SK-N-SH (cell line): ENCODE measurements around the gene TRPV5.

ENCODE experiments used
- POLR2AphosphoS5 ChIP-seq: IDR thresholded peaks from 2 replicates; pipeline ENCODE4 v1.6.1; 2012; ENCODE audit warnings: low read depth, low read length
- SMC3 ChIP-seq: IDR thresholded peaks from 2 replicates; pipeline ENCODE4 v1.6.1; 2012; ENCODE audit warnings: low read depth, low read length, improper control_type of control experiment
- TAF1 ChIP-seq: IDR thresholded peaks from 2 replicates; pipeline ENCODE4 v1.6.1; 2012; ENCODE audit warnings: low read depth, mild to moderate bottlenecking, low read length, moderate library complexity, borderline replicate concordance
- TF ChIP-seq, protein P1 (sequence below): IDR thresholded peaks from 2 replicates; pipeline ENCODE4 v1.6.1; 2012; ENCODE audit warnings: mild to moderate bottlenecking, low read depth, low read length, moderate library complexity
- TF ChIP-seq, protein P2 (sequence below): fragments of 200-600 bp; sonication (generic); IDR thresholded peaks from 2 replicates; pipeline ENCODE4 v1.6.1; 2017; ENCODE audit warnings: antibody characterized with exemption, mild to moderate bottlenecking, moderate library complexity
- TF ChIP-seq, protein P3 (sequence below): IDR thresholded peaks from 2 replicates; pipeline ENCODE4 v1.4.0; 2012; ENCODE audit warnings: low read depth
- TF ChIP-seq, protein P4 (sequence below): IDR thresholded peaks from 2 replicates; pipeline ENCODE4 v1.4.0; 2012; ENCODE audit warnings: low read depth, borderline replicate concordance

DNA sequence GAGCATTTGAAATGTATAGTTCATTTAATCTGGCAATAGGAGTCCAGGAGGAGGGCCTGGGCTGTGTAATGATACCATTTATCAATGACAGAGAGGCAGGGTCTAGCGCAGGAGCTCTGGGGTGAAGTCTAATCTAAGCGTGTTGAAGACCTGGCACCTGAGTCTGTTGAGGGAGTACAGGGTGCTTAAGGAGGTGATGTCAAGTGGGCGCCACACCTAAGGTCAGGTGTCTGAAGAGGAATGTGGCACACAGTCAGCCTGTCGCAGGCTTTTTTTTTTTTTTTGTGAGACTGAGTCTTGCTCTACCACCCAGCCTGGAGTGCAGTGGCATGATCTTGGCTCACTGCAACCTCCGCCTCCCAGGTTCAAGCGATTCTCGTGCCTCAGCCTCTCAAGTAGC lies 8.0 kb upstream of the TRPV5 start:
- TF ChIP-seq TAF1, result no peak
- TF ChIP-seq, protein P1, sequence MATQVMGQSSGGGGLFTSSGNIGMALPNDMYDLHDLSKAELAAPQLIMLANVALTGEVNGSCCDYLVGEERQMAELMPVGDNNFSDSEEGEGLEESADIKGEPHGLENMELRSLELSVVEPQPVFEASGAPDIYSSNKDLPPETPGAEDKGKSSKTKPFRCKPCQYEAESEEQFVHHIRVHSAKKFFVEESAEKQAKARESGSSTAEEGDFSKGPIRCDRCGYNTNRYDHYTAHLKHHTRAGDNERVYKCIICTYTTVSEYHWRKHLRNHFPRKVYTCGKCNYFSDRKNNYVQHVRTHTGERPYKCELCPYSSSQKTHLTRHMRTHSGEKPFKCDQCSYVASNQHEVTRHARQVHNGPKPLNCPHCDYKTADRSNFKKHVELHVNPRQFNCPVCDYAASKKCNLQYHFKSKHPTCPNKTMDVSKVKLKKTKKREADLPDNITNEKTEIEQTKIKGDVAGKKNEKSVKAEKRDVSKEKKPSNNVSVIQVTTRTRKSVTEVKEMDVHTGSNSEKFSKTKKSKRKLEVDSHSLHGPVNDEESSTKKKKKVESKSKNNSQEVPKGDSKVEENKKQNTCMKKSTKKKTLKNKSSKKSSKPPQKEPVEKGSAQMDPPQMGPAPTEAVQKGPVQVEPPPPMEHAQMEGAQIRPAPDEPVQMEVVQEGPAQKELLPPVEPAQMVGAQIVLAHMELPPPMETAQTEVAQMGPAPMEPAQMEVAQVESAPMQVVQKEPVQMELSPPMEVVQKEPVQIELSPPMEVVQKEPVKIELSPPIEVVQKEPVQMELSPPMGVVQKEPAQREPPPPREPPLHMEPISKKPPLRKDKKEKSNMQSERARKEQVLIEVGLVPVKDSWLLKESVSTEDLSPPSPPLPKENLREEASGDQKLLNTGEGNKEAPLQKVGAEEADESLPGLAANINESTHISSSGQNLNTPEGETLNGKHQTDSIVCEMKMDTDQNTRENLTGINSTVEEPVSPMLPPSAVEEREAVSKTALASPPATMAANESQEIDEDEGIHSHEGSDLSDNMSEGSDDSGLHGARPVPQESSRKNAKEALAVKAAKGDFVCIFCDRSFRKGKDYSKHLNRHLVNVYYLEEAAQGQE, result no peak
- no peak for TF ChIP-seq SMC3
- TF ChIP-seq, protein P2, sequence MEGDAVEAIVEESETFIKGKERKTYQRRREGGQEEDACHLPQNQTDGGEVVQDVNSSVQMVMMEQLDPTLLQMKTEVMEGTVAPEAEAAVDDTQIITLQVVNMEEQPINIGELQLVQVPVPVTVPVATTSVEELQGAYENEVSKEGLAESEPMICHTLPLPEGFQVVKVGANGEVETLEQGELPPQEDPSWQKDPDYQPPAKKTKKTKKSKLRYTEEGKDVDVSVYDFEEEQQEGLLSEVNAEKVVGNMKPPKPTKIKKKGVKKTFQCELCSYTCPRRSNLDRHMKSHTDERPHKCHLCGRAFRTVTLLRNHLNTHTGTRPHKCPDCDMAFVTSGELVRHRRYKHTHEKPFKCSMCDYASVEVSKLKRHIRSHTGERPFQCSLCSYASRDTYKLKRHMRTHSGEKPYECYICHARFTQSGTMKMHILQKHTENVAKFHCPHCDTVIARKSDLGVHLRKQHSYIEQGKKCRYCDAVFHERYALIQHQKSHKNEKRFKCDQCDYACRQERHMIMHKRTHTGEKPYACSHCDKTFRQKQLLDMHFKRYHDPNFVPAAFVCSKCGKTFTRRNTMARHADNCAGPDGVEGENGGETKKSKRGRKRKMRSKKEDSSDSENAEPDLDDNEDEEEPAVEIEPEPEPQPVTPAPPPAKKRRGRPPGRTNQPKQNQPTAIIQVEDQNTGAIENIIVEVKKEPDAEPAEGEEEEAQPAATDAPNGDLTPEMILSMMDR, result no peak
- TF ChIP-seq, protein P3, sequence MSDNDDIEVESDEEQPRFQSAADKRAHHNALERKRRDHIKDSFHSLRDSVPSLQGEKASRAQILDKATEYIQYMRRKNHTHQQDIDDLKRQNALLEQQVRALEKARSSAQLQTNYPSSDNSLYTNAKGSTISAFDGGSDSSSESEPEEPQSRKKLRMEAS, result no peak
- TF ChIP-seq, protein P4, sequence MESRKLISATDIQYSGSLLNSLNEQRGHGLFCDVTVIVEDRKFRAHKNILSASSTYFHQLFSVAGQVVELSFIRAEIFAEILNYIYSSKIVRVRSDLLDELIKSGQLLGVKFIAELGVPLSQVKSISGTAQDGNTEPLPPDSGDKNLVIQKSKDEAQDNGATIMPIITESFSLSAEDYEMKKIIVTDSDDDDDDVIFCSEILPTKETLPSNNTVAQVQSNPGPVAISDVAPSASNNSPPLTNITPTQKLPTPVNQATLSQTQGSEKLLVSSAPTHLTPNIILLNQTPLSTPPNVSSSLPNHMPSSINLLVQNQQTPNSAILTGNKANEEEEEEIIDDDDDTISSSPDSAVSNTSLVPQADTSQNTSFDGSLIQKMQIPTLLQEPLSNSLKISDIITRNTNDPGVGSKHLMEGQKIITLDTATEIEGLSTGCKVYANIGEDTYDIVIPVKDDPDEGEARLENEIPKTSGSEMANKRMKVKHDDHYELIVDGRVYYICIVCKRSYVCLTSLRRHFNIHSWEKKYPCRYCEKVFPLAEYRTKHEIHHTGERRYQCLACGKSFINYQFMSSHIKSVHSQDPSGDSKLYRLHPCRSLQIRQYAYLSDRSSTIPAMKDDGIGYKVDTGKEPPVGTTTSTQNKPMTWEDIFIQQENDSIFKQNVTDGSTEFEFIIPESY, result no peak
- TF ChIP-seq POLR2AphosphoS5, result no peak
